K562 (cell line): ENCODE results near the gene HLA-DMB. TPM values are rescaled to one million over a fixed set of nuclear protein-coding genes. Genes with fewer than 3 reads are reported as not detected.
A peak's percentile ranks its signal among the peaks of the same experiment; 100 is the strongest.

Experiments
- ATF7 ChIP-seq: fragments of 450-650 bp; IDR thresholded peaks from 2 replicates; pipeline ENCODE4 v1.7.1; 2014; ENCODE audit warnings: mild to moderate bottlenecking, moderate library complexity
- BRD4 ChIP-seq: fragments of 200-600 bp; sonication (generic); IDR thresholded peaks from 2 replicates; pipeline ENCODE4 v1.6.1; 2017; ENCODE audit warnings: inconsistent platforms
- CXXC5 ChIP-seq: fragments of 250-450 bp; sonication (Bioruptor Pico); IDR thresholded peaks from 2 replicates; pipeline ENCODE4 v1.8.0; 2022; ENCODE audit warnings: inconsistent platforms, mild to moderate bottlenecking, moderate library complexity
- DIDO1 ChIP-seq: fragments of 450-650 bp; IDR thresholded peaks from 2 replicates; pipeline ENCODE4 v1.6.1; 2016; ENCODE audit warnings: low read depth, missing biosample characterization, missing genetic modification characterization
- E2F5 ChIP-seq: sonication (generic); formaldehyde crosslinking; IDR thresholded peaks from 2 replicates; pipeline ENCODE4 v1.8.0; 2022; ENCODE audit warnings: mild to moderate bottlenecking, missing genetic modification reagents
- EGR1 ChIP-seq: fragments of 450-650 bp; conservative IDR thresholded peaks from 2 replicates; pipeline ENCODE4 v1.6.1; 2017; ENCODE audit warnings: mild to moderate bottlenecking
- FOXA3 ChIP-seq, 2 experiments: fragments of 450-650 bp in 1 of 2; sonication (generic) in 1 of 2; formaldehyde crosslinking; IDR thresholded peaks in 1 of 2; conservative IDR thresholded peaks in 1 of 2; 2 replicates each; pipeline versions ENCODE4 v1.4.0 to v1.8.0; 2020 to 2022; ENCODE audit warnings: mild to moderate bottlenecking in 2 of 2, missing genetic modification reagents in 1 of 2
- FOXM1 ChIP-seq, 2 experiments: fragments of 450-650 bp in 1 of 2; sonication (generic) in 1 of 2; formaldehyde crosslinking in 1 of 2; IDR thresholded peaks; 2 replicates each; pipeline versions ENCODE4 v1.6.1 to v1.9.0; 2017 to 2022; ENCODE audit warnings: low read depth in 2 of 2, mild to moderate bottlenecking in 2 of 2, missing genetic modification reagents in 1 of 2, moderate library complexity in 1 of 2
- GATAD2A ChIP-seq: fragments of 450-650 bp; IDR thresholded peaks from 2 replicates; pipeline ENCODE4 v1.6.1; 2017
- HMG20A ChIP-seq: fragments of 450-650 bp; formaldehyde crosslinking; conservative IDR thresholded peaks from 2 replicates; pipeline ENCODE4 v1.4.0; 2020; ENCODE audit warnings: mild to moderate bottlenecking, mixed read lengths
- LEF1 ChIP-seq: fragments of 450-650 bp; IDR thresholded peaks from 2 replicates; pipeline ENCODE4 v1.6.1; 2016; ENCODE audit warnings: mild to moderate bottlenecking
- MAZ ChIP-seq, 2 experiments: fragments of 450-650 bp in 1 of 2; sonication (generic) in 1 of 2; formaldehyde crosslinking; IDR thresholded peaks in 1 of 2; conservative IDR thresholded peaks in 1 of 2; 2 replicates each; pipeline versions ENCODE4 v1.4.0 to v1.5.0; 2020; ENCODE audit warnings: mild to moderate bottlenecking in 1 of 2, missing genetic modification reagents in 1 of 2
- NFE2 ChIP-seq: IDR thresholded peaks from 2 replicates; pipeline ENCODE4 v1.6.1; 2014; ENCODE audit warnings: antibody characterized with exemption, low read depth
- NFIX ChIP-seq: fragments of 250-450 bp; sonication (Bioruptor Pico); IDR thresholded peaks from 2 replicates; pipeline ENCODE4 v1.4.0; 2020; ENCODE audit warnings: low read depth, mild to moderate bottlenecking, moderate library complexity
- SIX5 ChIP-seq, 2 experiments: IDR thresholded peaks; 2 replicates each; pipeline ENCODE4 v1.6.1; 2011; ENCODE audit warnings: low read length in 2 of 2, borderline replicate concordance in 1 of 2, low read depth in 1 of 2, mild to moderate bottlenecking in 1 of 2, moderate library complexity in 1 of 2; ENCODE audit not compliant: insufficient read depth in 1 of 2
- SOX6 ChIP-seq: fragments of 450-650 bp; IDR thresholded peaks from 2 replicates; pipeline ENCODE4 v1.6.1; 2014; ENCODE audit warnings: mild to moderate bottlenecking
- polyA plus RNA-seq, 8 experiments: library from polyadenylated mRNA; depleted of rRNA in 4 of 8; stranded (reverse) in 5 of 8; unstranded in 3 of 8; fragments of >200 nt; fragmentation: Nextera tagmentation in 2 of 8; fragmentation: Illumina TruSeq in 1 of 8; extraction: Ambion mirVana in 2 of 8; extraction: Trizol in 1 of 8; gene quantifications; 2 replicates each; pipeline versions ENCODE4 v1.2.1 to v1.2.3, GENCODE V29; 2011 to 2014; ENCODE audit warnings: inconsistent platforms in 1 of 8, missing spikeins in 1 of 8
- total RNA-seq, 7 experiments: library from RNA; depleted of rRNA in 6 of 7; stranded (reverse); fragments of >200 nt in 6 of 7; fragmentation: Illumina TruSeq in 2 of 7; extraction: Trizol in 2 of 7; gene quantifications; 2 replicates each; pipeline versions ENCODE4 v1.2.1 to v1.2.3, GENCODE V29; 2011 to 2021; ENCODE audit warnings: low replicate concordance in 1 of 7
- TF ChIP-seq, protein P1 (sequence below): fragments of 450-650 bp; formaldehyde crosslinking; IDR thresholded peaks from 2 replicates; pipeline ENCODE4 v1.4.0; 2020; ENCODE audit warnings: mild to moderate bottlenecking
- TF ChIP-seq, protein P2 (sequence below): fragments of 250-450 bp; sonication (Bioruptor Pico); IDR thresholded peaks from 2 replicates; pipeline ENCODE4 v1.8.0; 2022; ENCODE audit warnings: inconsistent platforms, mild to moderate bottlenecking, moderate library complexity, borderline replicate concordance
- TF ChIP-seq, protein P3 (sequence below): sonication (generic); formaldehyde crosslinking; IDR thresholded peaks from 2 replicates; pipeline ENCODE4 v1.8.0; 2022; ENCODE audit warnings: missing genetic modification reagents, mild to moderate bottlenecking, moderate library complexity, borderline replicate concordance
- TF ChIP-seq, protein P4 (sequence below): fragments of 450-650 bp; formaldehyde crosslinking; IDR thresholded peaks from 2 replicates; pipeline ENCODE4 v1.4.0; 2022; ENCODE audit warnings: mild to moderate bottlenecking, moderate library complexity
- TF ChIP-seq, protein P5 (sequence below): fragments of 450-650 bp; formaldehyde crosslinking; IDR thresholded peaks from 2 replicates; pipeline ENCODE4 v1.4.0; 2022; ENCODE audit warnings: missing genetic modification characterization

Gene HLA-DMB
- total and polyA plus RNA-seq, 9 of the 15 experiments (the other 6 are each of a cell fraction or from before 2014, with no cell fraction given): 0.38 TPM; not detected in 8

DNA sequence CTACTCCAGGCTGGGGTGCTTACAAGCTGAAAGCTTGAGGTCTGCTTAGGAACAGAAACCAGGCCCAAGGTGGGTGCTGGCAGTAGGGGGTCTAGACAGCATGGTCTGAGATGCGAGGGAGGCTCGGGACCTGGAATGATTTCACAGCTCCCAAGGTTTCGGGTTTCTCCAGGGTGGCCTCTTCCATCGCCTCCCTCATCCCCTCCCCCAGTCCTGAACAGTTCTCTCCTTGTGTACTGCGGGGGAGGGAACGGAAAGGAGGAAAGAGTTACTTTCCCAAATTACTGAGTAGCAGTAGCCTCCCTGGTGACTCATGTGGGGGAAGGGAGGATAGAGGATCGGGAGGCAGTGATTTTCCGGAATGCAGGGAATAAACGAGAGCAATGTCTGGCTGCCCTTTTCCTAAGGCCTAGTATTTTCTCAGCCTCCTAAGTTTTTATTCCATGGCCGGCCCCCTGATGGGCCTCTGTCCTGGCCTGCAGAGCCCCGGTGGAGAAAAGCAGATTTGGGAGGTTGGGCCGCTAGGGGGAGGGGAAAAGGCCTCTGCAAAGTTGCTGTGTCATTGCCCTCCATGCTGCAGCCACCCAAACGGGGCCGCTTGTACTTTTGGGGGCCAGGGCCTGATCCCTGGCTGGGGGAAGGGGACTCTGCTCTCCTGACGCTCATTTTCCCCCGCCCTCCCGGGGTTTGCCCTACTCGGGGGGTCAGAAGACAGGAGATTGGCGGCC is 29.0 kb upstream of the HLA-DMB start (continued):
- TF ChIP-seq, protein P1, sequence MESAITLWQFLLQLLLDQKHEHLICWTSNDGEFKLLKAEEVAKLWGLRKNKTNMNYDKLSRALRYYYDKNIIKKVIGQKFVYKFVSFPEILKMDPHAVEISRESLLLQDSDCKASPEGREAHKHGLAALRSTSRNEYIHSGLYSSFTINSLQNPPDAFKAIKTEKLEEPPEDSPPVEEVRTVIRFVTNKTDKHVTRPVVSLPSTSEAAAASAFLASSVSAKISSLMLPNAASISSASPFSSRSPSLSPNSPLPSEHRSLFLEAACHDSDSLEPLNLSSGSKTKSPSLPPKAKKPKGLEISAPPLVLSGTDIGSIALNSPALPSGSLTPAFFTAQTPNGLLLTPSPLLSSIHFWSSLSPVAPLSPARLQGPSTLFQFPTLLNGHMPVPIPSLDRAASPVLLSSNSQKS (CRISPR knock-in tag): no peak
- TF ChIP-seq FOXM1 (IDR thresholded peaks at IDR 0.05; ENCODE audit: low read depth) (0 out of 2 replicates have a peak, but pooled peaks have one; percentile 9), FOXM1 (CRISPR knock-in tag; IDR thresholded peaks at IDR 0.05; ENCODE audit: low read depth) (no peak; the same call in 1 of the 2 replicates), BRD4 (0 out of 2 replicates have a peak, but pooled peaks have one; percentile 99), EGR1 (peak; percentile 97), SOX6 (peak; percentile 75), LEF1 (peak; percentile 98), SIX5 (IDR thresholded peaks at IDR 0.05; ENCODE audit: borderline replicate concordance in 1 of 2, insufficient read depth in 1 of 2, low read depth in 1 of 2, low read length in 2 of 2) (no peak), E2F5 (CRISPR knock-in tag) (peak; percentile 57; the same call in 1 of the 2 replicates), HMG20A (no peak), GATAD2A (no peak), MAZ (CRISPR knock-in tag; conservative IDR thresholded peaks at IDR 0.05 in 1 of 2, IDR thresholded peaks at IDR 0.05 in 1 of 2) (peak; percentile 83 to 88), CXXC5 (CRISPR knock-in tag) (peak; percentile 58), FOXA3 (CRISPR knock-in tag; conservative IDR thresholded peaks at IDR 0.05 in 1 of 2, IDR thresholded peaks at IDR 0.05 in 1 of 2) (peak in 1 of 2 experiments; percentile 47; a peak in 1 of 4 replicates), NFE2 (peak; percentile 99), DIDO1 (tag) (peak; percentile 59; the same call in 1 of the 2 replicates), ATF7 (peak; percentile 74), NFIX (CRISPR knock-in tag) (no peak)
- TF ChIP-seq, protein P2, sequence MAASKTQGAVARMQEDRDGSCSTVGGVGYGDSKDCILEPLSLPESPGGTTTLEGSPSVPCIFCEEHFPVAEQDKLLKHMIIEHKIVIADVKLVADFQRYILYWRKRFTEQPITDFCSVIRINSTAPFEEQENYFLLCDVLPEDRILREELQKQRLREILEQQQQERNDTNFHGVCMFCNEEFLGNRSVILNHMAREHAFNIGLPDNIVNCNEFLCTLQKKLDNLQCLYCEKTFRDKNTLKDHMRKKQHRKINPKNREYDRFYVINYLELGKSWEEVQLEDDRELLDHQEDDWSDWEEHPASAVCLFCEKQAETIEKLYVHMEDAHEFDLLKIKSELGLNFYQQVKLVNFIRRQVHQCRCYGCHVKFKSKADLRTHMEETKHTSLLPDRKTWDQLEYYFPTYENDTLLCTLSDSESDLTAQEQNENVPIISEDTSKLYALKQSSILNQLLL (CRISPR knock-in tag): no peak
- TF ChIP-seq, protein P3, sequence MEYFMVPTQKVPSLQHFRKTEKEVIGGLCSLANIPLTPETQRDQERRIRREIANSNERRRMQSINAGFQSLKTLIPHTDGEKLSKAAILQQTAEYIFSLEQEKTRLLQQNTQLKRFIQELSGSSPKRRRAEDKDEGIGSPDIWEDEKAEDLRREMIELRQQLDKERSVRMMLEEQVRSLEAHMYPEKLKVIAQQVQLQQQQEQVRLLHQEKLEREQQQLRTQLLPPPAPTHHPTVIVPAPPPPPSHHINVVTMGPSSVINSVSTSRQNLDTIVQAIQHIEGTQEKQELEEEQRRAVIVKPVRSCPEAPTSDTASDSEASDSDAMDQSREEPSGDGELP (CRISPR knock-in tag): peak; percentile 56
- TF ChIP-seq, protein P4, sequence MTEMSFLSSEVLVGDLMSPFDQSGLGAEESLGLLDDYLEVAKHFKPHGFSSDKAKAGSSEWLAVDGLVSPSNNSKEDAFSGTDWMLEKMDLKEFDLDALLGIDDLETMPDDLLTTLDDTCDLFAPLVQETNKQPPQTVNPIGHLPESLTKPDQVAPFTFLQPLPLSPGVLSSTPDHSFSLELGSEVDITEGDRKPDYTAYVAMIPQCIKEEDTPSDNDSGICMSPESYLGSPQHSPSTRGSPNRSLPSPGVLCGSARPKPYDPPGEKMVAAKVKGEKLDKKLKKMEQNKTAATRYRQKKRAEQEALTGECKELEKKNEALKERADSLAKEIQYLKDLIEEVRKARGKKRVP: peak; percentile 29; the same call in 1 of the 2 replicates
- TF ChIP-seq, protein P5, sequence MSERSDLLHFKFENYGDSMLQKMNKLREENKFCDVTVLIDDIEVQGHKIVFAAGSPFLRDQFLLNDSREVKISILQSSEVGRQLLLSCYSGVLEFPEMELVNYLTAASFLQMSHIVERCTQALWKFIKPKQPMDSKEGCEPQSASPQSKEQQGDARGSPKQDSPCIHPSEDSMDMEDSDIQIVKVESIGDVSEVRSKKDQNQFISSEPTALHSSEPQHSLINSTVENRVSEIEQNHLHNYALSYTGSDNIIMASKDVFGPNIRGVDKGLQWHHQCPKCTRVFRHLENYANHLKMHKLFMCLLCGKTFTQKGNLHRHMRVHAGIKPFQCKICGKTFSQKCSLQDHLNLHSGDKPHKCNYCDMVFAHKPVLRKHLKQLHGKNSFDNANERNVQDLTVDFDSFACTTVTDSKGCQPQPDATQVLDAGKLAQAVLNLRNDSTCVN (CRISPR knock-in tag): peak; percentile 83; the same call in 1 of the 2 replicates
